Kidney epithelial cell (primary cell): Measurements from ENCODE around the gene ANXA6. TPM values are rescaled to one million over a fixed set of nuclear protein-coding genes. Genes with fewer than 3 reads are reported as not detected.

Experiments
- DNase-seq: peaks from one replicate; pipeline ENCODE4 v3.0.0-alpha.2; 2010; ENCODE audit warnings: low read depth
- H3K27me3 ChIP-seq: 2 replicates; pipeline ENCODE4 v1.6.0; 2011; ENCODE audit warnings: low read length; ENCODE audit not compliant: control insufficient read depth, insufficient read depth
- H3K36me3 ChIP-seq: 2 replicates; pipeline ENCODE4 v1.5.1; 2011; ENCODE audit warnings: low read length; ENCODE audit not compliant: control insufficient read depth, insufficient read depth
- H3K4me3 ChIP-seq: 2 replicates; pipeline ENCODE4 v1.5.1; 2011; ENCODE audit warnings: low read depth, mild to moderate bottlenecking, control low read depth, low read length
- total RNA-seq: library from RNA; depleted of rRNA; stranded (reverse); fragments of >200 nt; gene quantifications from 2 replicates; pipeline ENCODE4 v1.2.3, GENCODE V29; 2015
- TF ChIP-seq, protein P1 (sequence below): IDR thresholded peaks from 2 replicates; pipeline ENCODE4 v1.5.1; 2011; ENCODE audit warnings: mild to moderate bottlenecking, moderate library complexity, low read length, control low read depth, inconsistent platforms; ENCODE audit not compliant: insufficient read depth, poor library complexity, severe bottlenecking

Gene ANXA6
- total RNA-seq, 1 donor from 2014 or later = 59.9 TPM

GRCh38 chr5:151065609-151066008 is 92.0 kb downstream of the ANXA6 start:
- no peaks in the 10 kb centered on the region for H3K27me3 ChIP-seq
- no peak for DNase-seq
- peaks cover 5% of the 10 kb centered on the region for H3K36me3 ChIP-seq
- no peak overlapping the region for H3K4me3 ChIP-seq
- TF ChIP-seq, protein P1, sequence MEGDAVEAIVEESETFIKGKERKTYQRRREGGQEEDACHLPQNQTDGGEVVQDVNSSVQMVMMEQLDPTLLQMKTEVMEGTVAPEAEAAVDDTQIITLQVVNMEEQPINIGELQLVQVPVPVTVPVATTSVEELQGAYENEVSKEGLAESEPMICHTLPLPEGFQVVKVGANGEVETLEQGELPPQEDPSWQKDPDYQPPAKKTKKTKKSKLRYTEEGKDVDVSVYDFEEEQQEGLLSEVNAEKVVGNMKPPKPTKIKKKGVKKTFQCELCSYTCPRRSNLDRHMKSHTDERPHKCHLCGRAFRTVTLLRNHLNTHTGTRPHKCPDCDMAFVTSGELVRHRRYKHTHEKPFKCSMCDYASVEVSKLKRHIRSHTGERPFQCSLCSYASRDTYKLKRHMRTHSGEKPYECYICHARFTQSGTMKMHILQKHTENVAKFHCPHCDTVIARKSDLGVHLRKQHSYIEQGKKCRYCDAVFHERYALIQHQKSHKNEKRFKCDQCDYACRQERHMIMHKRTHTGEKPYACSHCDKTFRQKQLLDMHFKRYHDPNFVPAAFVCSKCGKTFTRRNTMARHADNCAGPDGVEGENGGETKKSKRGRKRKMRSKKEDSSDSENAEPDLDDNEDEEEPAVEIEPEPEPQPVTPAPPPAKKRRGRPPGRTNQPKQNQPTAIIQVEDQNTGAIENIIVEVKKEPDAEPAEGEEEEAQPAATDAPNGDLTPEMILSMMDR = no peak

- Histone ChIP-seq H3K4me3 (no peak overlapping the region), H3K27me3 (no peaks in the 10 kb centered on the region), H3K36me3 (peaks cover 5% of the 10 kb centered on the region)
- TF ChIP-seq, protein P1 = no peak
- DNase-seq = no peak
Measured at GRCh38 chr5:151064916-151065499, 92.6 kb downstream of the ANXA6 start.

- no peak for DNase-seq
- no peak overlapping the region for H3K4me3 ChIP-seq
- TF ChIP-seq, protein P1 = no peak
- no peaks in the 10 kb centered on the region for H3K27me3 ChIP-seq
- peaks cover 3% of the 10 kb centered on the region for H3K36me3 ChIP-seq
Measured at GRCh38 chr5:151063142-151063989, 94.2 kb downstream of the ANXA6 start.

- TF ChIP-seq, protein P1 = no peak
Measured at GRCh38 chr5:151062405-151063141, 95.0 kb downstream of the ANXA6 start.

GRCh38 chr5:151060742-151061141 is 96.8 kb downstream of the ANXA6 start:
- Histone ChIP-seq H3K4me3 (no peak overlapping the region), H3K36me3 (peaks cover 3% of the 10 kb centered on the region), H3K27me3 (no peaks in the 10 kb centered on the region)
- TF ChIP-seq, protein P1 = no peak
- DNase-seq = no peak

More at GRCh38 chr5:151062405-151063141, 95.0 kb downstream of the ANXA6 start:
- Histone ChIP-seq H3K27me3 (no peaks in the 10 kb centered on the region), H3K4me3 (no peak overlapping the region), H3K36me3 (peaks cover 3% of the 10 kb centered on the region)
- DNase-seq = no peak
